Fibroblast of mammary gland (primary cell): ENCODE data around the gene PHACTR1.

Experiments
- DNase-seq: peaks from one replicate; pipeline ENCODE4 v3.0.0-alpha.2; 2010; ENCODE audit warnings: low read depth
- H3K4me3 ChIP-seq: 2 replicates; pipeline ENCODE4 v1.5.1; 2011; ENCODE audit warnings: low read depth, mild to moderate bottlenecking, low read length, moderate library complexity; ENCODE audit not compliant: control insufficient read depth
- CTCF ChIP-seq: conservative IDR thresholded peaks from 2 replicates; pipeline ENCODE4 v1.5.1; 2011; ENCODE audit warnings: low read depth, low read length, inconsistent platforms; ENCODE audit not compliant: control insufficient read depth, insufficient read depth

The PHACTR1 gene

GRCh38 chr6:13262302-13263230 is 546.0 kb downstream of the PHACTR1 start:
- DNase-seq = peak; percentile 12
- no peak for TF ChIP-seq CTCF
- no peak overlapping the region for H3K4me3 ChIP-seq

- no peak for DNase-seq
- no peak overlapping the region for H3K4me3 ChIP-seq
- no peak for TF ChIP-seq CTCF
Observed at GRCh38 chr6:13263669-13264068, 547.1 kb downstream of the PHACTR1 start.

GRCh38 chr6:13267142-13267651 is 550.6 kb downstream of the PHACTR1 start:
- no peak overlapping the region for H3K4me3 ChIP-seq
- peak; percentile 33 for DNase-seq
- TF ChIP-seq CTCF = no peak

GRCh38 chr6:13268913-13269518 is 552.4 kb downstream of the PHACTR1 start:
- TF ChIP-seq CTCF = no peak
- DNase-seq = peak; percentile 49
- no peak overlapping the region for H3K4me3 ChIP-seq

- DNase-seq = no peak
- H3K4me3 ChIP-seq = no peak overlapping the region
Observed at GRCh38 chr6:13272131-13273046, 555.8 kb downstream of the PHACTR1 start.

More at GRCh38 chr6:13272131-13273046, 555.8 kb downstream of the PHACTR1 start:
- TF ChIP-seq CTCF = no peak
